ENCODE measurements around the gene CWC27. TPM values are rescaled to one million over a fixed set of nuclear protein-coding genes. Genes with fewer than 3 reads are reported as not detected.

The CWC27 gene
- total and polyA plus RNA-seq, 2 of the 13 experiments (the other 11 are each of a cell fraction or from before 2014, with no cell fraction given) = 21.1 to 25.7 TPM

- intact Hi-C loops (cut with micrococcal nuclease; ENCODE audit: unreplicated experiment) (no loop called here), in situ Hi-C loops (cut with HindIII; ENCODE audit: extremely low pct_ligation_motif_present, low pct_unique_long_range_greater_than_20kb) (no loop called here)
- ATAC-seq = no peak
- H3K4me1 ChIP-seq (ENCODE audit: insufficient read depth, low read length) = no peaks in the 10 kb centered on the region
- 91% methylated on average over 2 of the region's 2 CpGs for WGBS (ENCODE audit: low lambda C conversion rate)
- FAIRE-seq = no peak
- no peak overlapping the region for H2AFZ ChIP-seq (ENCODE audit: low read length)
- no peaks in the 10 kb centered on the region for H3K27me3 ChIP-seq (ENCODE audit: control insufficient read depth in 1 of 2, insufficient read depth in 2 of 2, low read length in 2 of 2)
- H3K4me2 ChIP-seq (ENCODE audit: low read depth, low read length) = no peak overlapping the region
- peaks cover 21% of the 10 kb centered on the region for H3K9me3 ChIP-seq (ENCODE audit: low read length)
- BruUV-seq (replicated peaks) = no TSS peak
- no peak for DNase-seq (ENCODE audit: low spot score)
- H3K27ac ChIP-seq (ENCODE audit: extremely low read length, insufficient read depth, low read length) = no peak overlapping the region
- no peaks in the 10 kb centered on the region for H4K20me1 ChIP-seq (ENCODE audit: insufficient read depth, low read length)
- CTCF ChIA-PET (ENCODE audit: low intra/inter-chr PET ratio, low total read pairs) = no interaction called here
- H3K79me2 ChIP-seq (ENCODE audit: insufficient read depth, low read length) = no peaks in the 10 kb centered on the region
- H3K9ac ChIP-seq (ENCODE audit: insufficient read depth, low read depth, low read length) = no peak overlapping the region
- no peak overlapping the region for H3K4me3 ChIP-seq (replicated peaks in 1 of 3; ENCODE audit: insufficient read depth in 1 of 3, low read depth in 2 of 3, low read length in 3 of 3)
- POLR2A ChIA-PET = no interaction called here
- H3K36me3 ChIP-seq (replicated peaks in 1 of 2; ENCODE audit: control insufficient read depth in 1 of 2, insufficient read depth in 2 of 2, low read length in 2 of 2) = 0 out of 5 replicates have a peak, but pooled peaks cover 0 to 1% of the 10 kb centered on the region in 2 experiments
- TF ChIP-seq ZNF432 (CRISPR knock-in tag; IDR thresholded peaks at IDR 0.05; ENCODE audit: borderline replicate concordance) = no peak
- TF ChIP-seq HMGA1 (CRISPR knock-in tag; conservative IDR thresholded peaks at IDR 0.05) = no peak
- TF ChIP-seq SOX13 (IDR thresholded peaks at IDR 0.05) = no peak
- no peak for TF ChIP-seq SOX13 (CRISPR knock-in tag; conservative IDR thresholded peaks at IDR 0.05 in 1 of 2, IDR thresholded peaks at IDR 0.05 in 1 of 2)
These were observed 152.7 kb downstream of the CWC27 start for GRCh38 chr5:64921386-64921785.

GRCh38 chr5:64923151-64923685, 154.5 kb downstream of the CWC27 start:
- no peak for ATAC-seq
- in situ Hi-C loops (cut with HindIII; ENCODE audit: extremely low pct_ligation_motif_present, low pct_unique_long_range_greater_than_20kb) = no loop called here

More at GRCh38 chr5:64923151-64923685, 154.5 kb downstream of the CWC27 start:
- H4K20me1 ChIP-seq (ENCODE audit: insufficient read depth, low read length) = no peaks in the 10 kb centered on the region; the same call in 1 of the 2 replicates
- WGBS (ENCODE audit: low lambda C conversion rate) = 92% methylated on average over 3 of the region's 6 CpGs
- no peak overlapping the region for H3K4me2 ChIP-seq (ENCODE audit: low read depth, low read length)
- DNase-seq (ENCODE audit: low spot score) (no peak), FAIRE-seq (no peak)
- intact Hi-C loops (cut with micrococcal nuclease; ENCODE audit: unreplicated experiment) = no loop called here
- H3K9ac ChIP-seq (ENCODE audit: insufficient read depth, low read depth, low read length) = no peak overlapping the region
- H3K27ac ChIP-seq (ENCODE audit: extremely low read length, insufficient read depth, low read length) = no peak overlapping the region
- TF ChIP-seq ZNF691 (CRISPR knock-in tag; IDR thresholded peaks at IDR 0.05; ENCODE audit: borderline replicate concordance, low read depth) (no peak), ZBTB46 (CRISPR knock-in tag; IDR thresholded peaks at IDR 0.05; ENCODE audit: borderline replicate concordance) (no peak)
- H3K4me1 ChIP-seq (ENCODE audit: insufficient read depth, low read length) = no peaks in the 10 kb centered on the region
- peaks cover 21% of the 10 kb centered on the region for H3K9me3 ChIP-seq (ENCODE audit: low read length)
- ChIA-PET CTCF (ENCODE audit: low intra/inter-chr PET ratio, low total read pairs) (no interaction called here), POLR2A (no interaction called here)
- H3K27me3 ChIP-seq (ENCODE audit: control insufficient read depth in 1 of 2, insufficient read depth in 2 of 2, low read length in 2 of 2) = no peaks in the 10 kb centered on the region
- no peaks in the 10 kb centered on the region for H3K79me2 ChIP-seq (ENCODE audit: insufficient read depth, low read length)
- no peaks in the 10 kb centered on the region for H3K36me3 ChIP-seq (replicated peaks in 1 of 2; ENCODE audit: control insufficient read depth in 1 of 2, insufficient read depth in 2 of 2, low read length in 2 of 2)
- BruUV-seq (replicated peaks) = no TSS peak
- H3K4me3 ChIP-seq (replicated peaks in 1 of 3; ENCODE audit: insufficient read depth in 1 of 3, low read depth in 2 of 3, low read length in 3 of 3) = no peak overlapping the region
- no peak overlapping the region for H2AFZ ChIP-seq (ENCODE audit: low read length)
